Liver (tissue), 9 donors: Measurements from ENCODE around the gene ABHD2. TPM values are rescaled to one million over a fixed set of nuclear protein-coding genes. Genes with fewer than 3 reads are reported as not detected.
A peak's percentile ranks its signal among the peaks of the same experiment; 100 is the strongest.

ENCODE experiments used
- DNase-seq: peaks from one replicate; pipeline ENCODE4 v3.0.0-alpha.2; 2017; ENCODE audit warnings: low spot score
- H3K27ac ChIP-seq, 2 donors: one replicate each; pipeline ENCODE4 v1.7.0; 2013; ENCODE audit warnings: inconsistent platforms in 2 of 2, low read length in 2 of 2, control low read depth in 1 of 2, low read depth in 1 of 2, mild to moderate bottlenecking in 1 of 2
- H3K27me3 ChIP-seq, 4 donors: one replicate each; pipeline versions ENCODE4 v1.6.1 to v1.7.0; 2013; ENCODE audit warnings: low read length in 3 of 4, inconsistent platforms in 1 of 4, mild to moderate bottlenecking in 1 of 4, moderate library complexity in 1 of 4; ENCODE audit not compliant: control insufficient read depth in 4 of 4, insufficient read depth in 4 of 4
- H3K36me3 ChIP-seq, 4 donors: one replicate each; pipeline versions ENCODE4 v1.6.1 to v1.7.0; 2013; ENCODE audit warnings: low read length in 3 of 4, mild to moderate bottlenecking in 3 of 4, low read depth in 1 of 4, moderate library complexity in 1 of 4; ENCODE audit not compliant: control insufficient read depth in 4 of 4, insufficient read depth in 3 of 4
- H3K4me1 ChIP-seq, 4 donors: one replicate each; pipeline versions ENCODE4 v1.6.1 to v1.7.0; 2013; ENCODE audit warnings: low read length in 3 of 4, mild to moderate bottlenecking in 3 of 4, moderate library complexity in 1 of 4; ENCODE audit not compliant: control insufficient read depth in 4 of 4, insufficient read depth in 4 of 4
- H3K4me3 ChIP-seq, 3 donors: one replicate each; pipeline versions ENCODE4 v1.6.1 to v1.7.0; 2013; ENCODE audit warnings: low read length in 3 of 3, control low read depth in 1 of 3, low read depth in 1 of 3, mild to moderate bottlenecking in 1 of 3
- H3K9ac ChIP-seq, 2 donors: one replicate each; pipeline ENCODE4 v1.7.0; 2013; ENCODE audit warnings: low read length in 2 of 2, mild to moderate bottlenecking in 2 of 2, moderate library complexity in 2 of 2, control low read depth in 1 of 2, low read depth in 1 of 2
- H3K9me3 ChIP-seq, 4 donors: one replicate each; pipeline versions ENCODE4 v1.6.1 to v1.7.0; 2013; ENCODE audit warnings: low read length in 3 of 4; ENCODE audit not compliant: control insufficient read depth in 4 of 4
- ATF3 ChIP-seq: IDR thresholded peaks from 2 replicates; pipeline ENCODE4 v1.6.1; 2016; ENCODE audit warnings: antibody characterized with exemption
- EGR1 ChIP-seq, 2 donors: IDR thresholded peaks; 2 replicates each; pipeline ENCODE4 v1.6.1; 2016 to 2018; ENCODE audit warnings: antibody characterized with exemption in 2 of 2, low read depth in 2 of 2
- FOXA1 ChIP-seq: IDR thresholded peaks from 2 replicates; pipeline ENCODE4 v1.6.1; 2016; ENCODE audit warnings: antibody characterized with exemption
- FOXA2 ChIP-seq: IDR thresholded peaks from 2 replicates; pipeline ENCODE4 v1.6.1; 2016; ENCODE audit warnings: antibody characterized with exemption
- GABPA ChIP-seq, 2 donors: IDR thresholded peaks in 1 of 2; conservative IDR thresholded peaks in 1 of 2; 2 replicates each; pipeline ENCODE4 v1.6.1; 2016; ENCODE audit warnings: antibody characterized with exemption in 2 of 2, mild to moderate bottlenecking in 1 of 2, moderate library complexity in 1 of 2
- HNF4A ChIP-seq, 2 donors: conservative IDR thresholded peaks; 2 replicates each; pipeline ENCODE4 v1.6.1; 2016; ENCODE audit warnings: antibody characterized with exemption in 2 of 2, mild to moderate bottlenecking in 2 of 2
- HNF4G ChIP-seq: IDR thresholded peaks from 2 replicates; pipeline ENCODE4 v1.6.1; 2016; ENCODE audit warnings: antibody characterized with exemption
- JUND ChIP-seq, 2 donors: IDR thresholded peaks; 2 replicates each; pipeline ENCODE4 v1.6.1; 2016; ENCODE audit warnings: antibody characterized with exemption in 2 of 2
- NR2F2 ChIP-seq: IDR thresholded peaks from 2 replicates; pipeline ENCODE4 v1.6.1; 2016; ENCODE audit warnings: antibody characterized with exemption
- RAD21 ChIP-seq, 2 donors: IDR thresholded peaks; 2 replicates each; pipeline ENCODE4 v1.6.1; 2016; ENCODE audit warnings: antibody characterized with exemption in 2 of 2, mild to moderate bottlenecking in 2 of 2
- REST ChIP-seq: IDR thresholded peaks from 2 replicates; pipeline ENCODE4 v1.6.1; 2016; ENCODE audit warnings: antibody characterized with exemption, mild to moderate bottlenecking
- RXRA ChIP-seq, 2 donors: IDR thresholded peaks; 2 replicates each; pipeline ENCODE4 v1.6.1; 2017 to 2018; ENCODE audit warnings: antibody characterized with exemption in 2 of 2, mild to moderate bottlenecking in 1 of 2
- SP1 ChIP-seq: IDR thresholded peaks from 2 replicates; pipeline ENCODE4 v1.6.1; 2018; ENCODE audit warnings: antibody characterized with exemption, mild to moderate bottlenecking
- TAF1 ChIP-seq: conservative IDR thresholded peaks from 2 replicates; pipeline ENCODE4 v1.6.1; 2016; ENCODE audit warnings: antibody characterized with exemption, mild to moderate bottlenecking
- YY1 ChIP-seq: IDR thresholded peaks from 2 replicates; pipeline ENCODE4 v1.6.1; 2016; ENCODE audit warnings: antibody characterized with exemption, mild to moderate bottlenecking
- WGBS: extraction: QIAGEN DNeasy Blood & Tissue Kit; methylation state at CpG from one replicate; pipeline ENCODE4 v1.1.7; 2013; 5-methylcytosine and 5-hydroxymethylcytosine counted together
- polyA plus RNA-seq, 2 donors: library from polyadenylated mRNA; stranded (reverse) in 1 of 2; unstranded in 1 of 2; fragments of 200-250 nt in 1 of 2; fragments of >200 nt in 1 of 2; fragmentation: Nextera tagmentation in 1 of 2; extraction: Ambion mirVana in 1 of 2; gene quantifications; one replicate each; pipeline versions ENCODE4 v1.2.1 to v1.2.3, GENCODE V29; 2013 to 2015
- total RNA-seq, 2 donors: library from RNA; depleted of rRNA; stranded (reverse); fragments of >200 nt; gene quantifications; one replicate each; pipeline ENCODE4 v1.2.3, GENCODE V29; 2014
- TF ChIP-seq, protein P1 (sequence below): IDR thresholded peaks from 2 replicates; pipeline ENCODE4 v1.6.1; 2016; ENCODE audit warnings: antibody characterized with exemption
- TF ChIP-seq, protein P2 (sequence below): fragments of 150-350 bp; IDR thresholded peaks from 2 replicates; pipeline ENCODE4 v1.5.1; 2017; ENCODE audit warnings: improper control_type of control experiment, low read depth, low read length; ENCODE audit not compliant: missing input control
- TF ChIP-seq, protein P3 (sequence below): IDR thresholded peaks from 2 replicates; pipeline ENCODE4 v1.6.1; 2016; ENCODE audit warnings: antibody characterized with exemption
- donor health status: healthy.
- donor health status: healthy.
- donor health status: healthy.
- donor health status: healthy.
- donor health status: healthy.

The ABHD2 gene, protein sequence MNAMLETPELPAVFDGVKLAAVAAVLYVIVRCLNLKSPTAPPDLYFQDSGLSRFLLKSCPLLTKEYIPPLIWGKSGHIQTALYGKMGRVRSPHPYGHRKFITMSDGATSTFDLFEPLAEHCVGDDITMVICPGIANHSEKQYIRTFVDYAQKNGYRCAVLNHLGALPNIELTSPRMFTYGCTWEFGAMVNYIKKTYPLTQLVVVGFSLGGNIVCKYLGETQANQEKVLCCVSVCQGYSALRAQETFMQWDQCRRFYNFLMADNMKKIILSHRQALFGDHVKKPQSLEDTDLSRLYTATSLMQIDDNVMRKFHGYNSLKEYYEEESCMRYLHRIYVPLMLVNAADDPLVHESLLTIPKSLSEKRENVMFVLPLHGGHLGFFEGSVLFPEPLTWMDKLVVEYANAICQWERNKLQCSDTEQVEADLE
- total RNA-seq (100 to 1,000 TPM in 1 of 2 donors, 10 to 100 TPM in 1; 34.6 to 663 TPM), polyA plus RNA-seq (10 to 100 TPM; 58.8 to 71.5 TPM)

DNA sequence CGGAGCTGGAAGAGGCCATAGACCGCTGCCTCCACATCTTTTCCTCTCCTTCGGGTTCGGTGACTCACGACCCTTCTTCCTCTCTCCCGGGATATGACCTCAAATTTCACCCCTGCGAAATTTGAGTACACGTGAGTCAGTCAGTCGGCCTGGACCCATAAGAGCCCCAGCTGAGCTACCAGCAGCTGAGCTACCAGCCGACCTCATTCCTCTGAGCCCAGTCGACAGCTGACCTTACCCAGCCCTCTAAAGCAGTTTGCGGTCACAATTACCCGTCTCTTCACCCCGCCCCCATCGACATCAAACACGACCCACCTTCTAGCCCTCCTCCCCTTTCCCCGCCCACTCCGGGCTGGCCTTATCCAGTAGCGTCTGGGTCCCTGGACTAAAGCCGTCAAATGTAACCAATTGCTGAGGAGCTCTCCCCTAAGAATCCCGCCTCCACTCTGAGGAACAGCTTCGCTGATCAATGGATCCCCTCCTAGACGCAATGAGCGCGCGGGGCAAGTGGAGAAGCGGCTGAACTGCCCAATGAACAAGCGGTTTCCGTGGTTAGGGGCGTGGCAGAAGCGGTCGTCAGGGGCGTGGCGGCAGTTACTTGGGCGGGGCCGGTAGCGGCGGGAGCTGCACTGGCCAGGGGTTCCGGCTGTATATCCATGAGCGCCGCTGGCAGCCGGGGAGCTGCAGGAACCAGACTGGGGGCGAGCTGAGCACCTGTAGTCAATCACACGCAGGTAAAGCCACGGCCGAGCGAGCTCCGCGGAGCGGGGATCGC is at the start of gene ABHD2:
TSS of gene ABHD2 (plus strand) at position 627 of the 775 bp plus-strand sequence. CDS start 27,872 bp downstream, outside the sequence.
- Histone ChIP-seq H3K9ac (peak within 1 kb of the TSS; percentile 93 to 97), H3K27ac (peak within 1 kb of the TSS; percentile 95 to 98), H3K36me3 (no peaks in the 10 kb centered on the region), H3K4me1 (peaks cover 0 to 24% (median 3%) of the 10 kb centered on the region in 4 donors), H3K4me3 (peak within 1 kb of the TSS; percentile 84 to 88 (median 88)), H3K9me3 (no peaks in the 10 kb centered on the region), H3K27me3 (no peaks in the 10 kb centered on the region)
- peak; percentile 99 for DNase-seq
- WGBS = 2% methylated on average over 51 of the region's 51 CpGs
- TF ChIP-seq RXRA (IDR thresholded peaks at IDR 0.05) (peak; percentile 65 to 85), EGR1 (IDR thresholded peaks at IDR 0.05; ENCODE audit: low read depth in 2 of 2) (peak; percentile 0 to 67), JUND (IDR thresholded peaks at IDR 0.05) (peak; percentile 35 to 69), RAD21 (IDR thresholded peaks at IDR 0.05) (peak; percentile 50 to 52), SP1 (peak; percentile 99), TAF1 (peak; percentile 90), NR2F2 (peak; percentile 87), REST (peak; percentile 81), HNF4A (conservative IDR thresholded peaks at IDR 0.05) (peak in 1 of 2 donors; percentile 58), FOXA1 (peak; percentile 7), FOXA2 (no peak), HNF4G (no peak), GABPA (IDR thresholded peaks at IDR 0.05 in 1 of 2, conservative IDR thresholded peaks at IDR 0.05 in 1 of 2) (peak; percentile 14 to 69), ATF3 (no peak), YY1 (peak; percentile 95)
- TF ChIP-seq, protein P1, sequence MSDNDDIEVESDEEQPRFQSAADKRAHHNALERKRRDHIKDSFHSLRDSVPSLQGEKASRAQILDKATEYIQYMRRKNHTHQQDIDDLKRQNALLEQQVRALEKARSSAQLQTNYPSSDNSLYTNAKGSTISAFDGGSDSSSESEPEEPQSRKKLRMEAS = no peak
- TF ChIP-seq, protein P2, sequence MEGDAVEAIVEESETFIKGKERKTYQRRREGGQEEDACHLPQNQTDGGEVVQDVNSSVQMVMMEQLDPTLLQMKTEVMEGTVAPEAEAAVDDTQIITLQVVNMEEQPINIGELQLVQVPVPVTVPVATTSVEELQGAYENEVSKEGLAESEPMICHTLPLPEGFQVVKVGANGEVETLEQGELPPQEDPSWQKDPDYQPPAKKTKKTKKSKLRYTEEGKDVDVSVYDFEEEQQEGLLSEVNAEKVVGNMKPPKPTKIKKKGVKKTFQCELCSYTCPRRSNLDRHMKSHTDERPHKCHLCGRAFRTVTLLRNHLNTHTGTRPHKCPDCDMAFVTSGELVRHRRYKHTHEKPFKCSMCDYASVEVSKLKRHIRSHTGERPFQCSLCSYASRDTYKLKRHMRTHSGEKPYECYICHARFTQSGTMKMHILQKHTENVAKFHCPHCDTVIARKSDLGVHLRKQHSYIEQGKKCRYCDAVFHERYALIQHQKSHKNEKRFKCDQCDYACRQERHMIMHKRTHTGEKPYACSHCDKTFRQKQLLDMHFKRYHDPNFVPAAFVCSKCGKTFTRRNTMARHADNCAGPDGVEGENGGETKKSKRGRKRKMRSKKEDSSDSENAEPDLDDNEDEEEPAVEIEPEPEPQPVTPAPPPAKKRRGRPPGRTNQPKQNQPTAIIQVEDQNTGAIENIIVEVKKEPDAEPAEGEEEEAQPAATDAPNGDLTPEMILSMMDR = no peak
- TF ChIP-seq, protein P3, sequence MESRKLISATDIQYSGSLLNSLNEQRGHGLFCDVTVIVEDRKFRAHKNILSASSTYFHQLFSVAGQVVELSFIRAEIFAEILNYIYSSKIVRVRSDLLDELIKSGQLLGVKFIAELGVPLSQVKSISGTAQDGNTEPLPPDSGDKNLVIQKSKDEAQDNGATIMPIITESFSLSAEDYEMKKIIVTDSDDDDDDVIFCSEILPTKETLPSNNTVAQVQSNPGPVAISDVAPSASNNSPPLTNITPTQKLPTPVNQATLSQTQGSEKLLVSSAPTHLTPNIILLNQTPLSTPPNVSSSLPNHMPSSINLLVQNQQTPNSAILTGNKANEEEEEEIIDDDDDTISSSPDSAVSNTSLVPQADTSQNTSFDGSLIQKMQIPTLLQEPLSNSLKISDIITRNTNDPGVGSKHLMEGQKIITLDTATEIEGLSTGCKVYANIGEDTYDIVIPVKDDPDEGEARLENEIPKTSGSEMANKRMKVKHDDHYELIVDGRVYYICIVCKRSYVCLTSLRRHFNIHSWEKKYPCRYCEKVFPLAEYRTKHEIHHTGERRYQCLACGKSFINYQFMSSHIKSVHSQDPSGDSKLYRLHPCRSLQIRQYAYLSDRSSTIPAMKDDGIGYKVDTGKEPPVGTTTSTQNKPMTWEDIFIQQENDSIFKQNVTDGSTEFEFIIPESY = peak; percentile 81
